Measurements from ENCODE around the gene HSD17B3.
"Not testable (repeated sequence)": the region's sequence is repeated elsewhere in the genome, so short reads cannot be mapped to it uniquely, and the experiment has no call there.

The HSD17B3 gene

DNA sequence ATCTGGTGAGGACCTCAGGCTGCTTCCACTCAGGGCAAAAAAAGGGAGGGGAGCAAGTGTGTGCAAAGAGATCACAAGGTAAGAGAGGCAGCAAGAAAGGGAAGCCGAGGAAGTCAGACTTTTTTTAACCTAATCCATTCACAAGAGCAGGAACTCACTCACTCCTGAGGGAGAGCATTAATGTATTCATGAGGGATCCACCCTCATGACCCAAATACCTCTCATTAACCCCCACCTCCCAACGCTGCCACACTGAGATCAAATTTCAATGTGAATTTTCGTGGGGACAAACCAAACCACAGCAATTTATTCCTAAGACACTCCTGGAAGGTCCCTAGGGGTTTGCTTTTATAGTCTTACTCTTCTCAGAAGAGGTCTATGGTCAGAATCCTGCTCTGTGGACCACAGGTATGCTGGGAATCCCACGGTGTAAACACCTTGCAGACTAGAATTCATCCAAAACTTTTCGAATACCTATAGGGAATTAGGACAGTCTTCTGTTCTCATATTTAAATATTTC is 108.7 kb downstream of the HSD17B3 start:
- DNase-seq (ENCODE audit: low read depth), result no peak

- no peak for DNase-seq (ENCODE audit: low read depth)
Measured at GRCh38 chr9:96192710-96193109, 109.3 kb downstream of the HSD17B3 start.

DNA sequence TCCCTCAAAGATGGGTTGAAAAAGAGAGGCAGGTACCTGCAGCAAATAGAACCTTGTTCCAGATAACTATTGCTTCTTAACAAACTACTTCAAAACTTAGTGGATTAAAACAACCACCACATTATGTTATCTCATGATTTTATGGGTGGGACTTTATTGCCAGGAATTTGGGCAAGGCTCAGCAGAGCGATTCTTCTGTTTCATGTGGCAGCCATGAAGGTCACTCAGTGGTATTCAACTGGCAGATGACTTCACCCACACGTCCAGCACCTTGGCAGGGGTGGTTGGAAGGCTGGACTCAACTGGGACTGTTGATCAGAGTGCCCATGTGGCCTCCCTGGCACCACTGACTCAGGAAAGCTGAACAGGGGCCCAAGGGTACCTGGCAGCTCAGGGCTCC is 112.0 kb downstream of the HSD17B3 start:
- no peak for DNase-seq (ENCODE audit: low read depth)

- DNase-seq (ENCODE audit: low read depth), result not testable (repeated sequence)
Measured at GRCh38 chr9:96189581-96189980, 112.4 kb downstream of the HSD17B3 start.

- DNase-seq (ENCODE audit: low read depth), result no peak
Measured at GRCh38 chr9:96188571-96188970, 113.4 kb downstream of the HSD17B3 start.

DNA sequence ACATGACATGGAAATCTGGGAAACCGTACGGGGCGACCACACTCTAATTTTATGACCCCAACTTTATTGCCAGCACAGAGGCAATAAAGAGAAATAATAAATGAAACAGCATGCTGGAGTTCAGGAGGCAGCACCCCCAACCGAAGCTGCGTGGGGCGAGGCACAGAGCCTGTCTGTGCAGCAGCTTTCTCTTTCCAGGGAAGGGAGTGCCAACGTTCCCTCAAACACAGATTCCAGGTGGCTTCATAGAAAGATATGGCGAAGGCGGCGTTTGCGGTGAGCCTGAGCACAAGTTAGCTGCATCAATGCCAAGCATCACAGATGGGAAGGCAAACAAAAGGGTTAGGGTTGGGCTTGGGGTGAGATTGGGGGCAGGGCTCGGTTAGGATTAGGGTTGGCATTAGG is 114.8 kb downstream of the HSD17B3 start:
- no peak for DNase-seq (ENCODE audit: low read depth)

DNA sequence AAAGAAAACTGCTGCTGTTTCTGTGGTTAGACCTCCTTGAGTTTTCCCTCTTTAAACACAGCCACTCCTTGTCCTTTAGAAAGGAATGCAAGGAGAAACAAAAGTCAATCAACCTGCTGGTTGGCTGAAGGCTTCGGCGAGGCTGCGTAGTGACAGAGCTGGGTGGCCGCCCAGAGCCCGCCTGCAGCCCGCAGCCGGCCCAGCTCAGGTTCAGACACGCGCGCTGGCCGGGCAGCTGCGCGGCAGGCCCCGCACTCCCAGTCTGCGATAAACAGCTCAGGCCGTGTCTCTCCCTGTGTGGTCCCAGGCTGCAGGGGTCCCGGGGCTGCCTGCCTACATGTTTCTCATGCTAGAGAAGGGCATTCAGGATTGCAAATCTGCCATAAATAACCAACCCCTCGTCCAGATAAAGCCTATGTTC is 115.4 kb downstream of the HSD17B3 start:
- DNase-seq (ENCODE audit: low read depth), result no peak

- DNase-seq (ENCODE audit: low read depth), result no peak
Measured at GRCh38 chr9:96185518-96186156, 116.3 kb downstream of the HSD17B3 start.

Data from activated T-cell treated with anti-CD3 and anti-CD28 coated beads for 24 hours (primary cell).